Tibial artery (tissue), 4 donors: ENCODE results near the gene SPHK1.

ENCODE experiments used
- DNase-seq, 2 donors: peaks; one replicate each; pipeline ENCODE4 v3.0.0-alpha.2; 2019
- H3K27ac ChIP-seq, 2 donors: fragments of 200-600 bp; sonication (generic) in 1 of 2; 1 replicate in 1 of 2; 2 replicates in 1 of 2; pipeline ENCODE4 v1.5.1; 2018 to 2019; ENCODE audit warnings: mild to moderate bottlenecking in 1 of 2
- H3K27me3 ChIP-seq, 2 donors: fragments of 200-600 bp; sonication (generic) in 1 of 2; one replicate each; pipeline versions ENCODE4 v1.5.1 to v1.6.0; 2016 to 2019
- H3K36me3 ChIP-seq, 3 donors: fragments of 200-600 bp; sonication (generic) in 2 of 3; one replicate each; pipeline ENCODE4 v1.5.1; 2016 to 2019; ENCODE audit warnings: mild to moderate bottlenecking in 2 of 3
- H3K4me1 ChIP-seq, 4 donors: fragments of 200-600 bp; sonication (generic) in 2 of 4; 1 replicate in 3 of 4; 2 replicates in 1 of 4; pipeline ENCODE4 v1.5.1; 2016 to 2019
- H3K4me3 ChIP-seq, 2 donors: fragments of 200-600 bp; sonication (generic) in 1 of 2; 1 replicate in 1 of 2; 2 replicates in 1 of 2; pipeline ENCODE4 v1.5.1; 2018 to 2019; ENCODE audit warnings: mild to moderate bottlenecking in 2 of 2
- H3K9me3 ChIP-seq, 3 donors: fragments of 200-600 bp; sonication (generic) in 1 of 3; one replicate each; pipeline ENCODE4 v1.5.1; 2016 to 2019
- CTCF ChIP-seq, 2 experiments: fragments of 200-600 bp in 1 of 2; fragments of 450-650 bp in 1 of 2; IDR thresholded peaks; one replicate each; pipeline ENCODE4 v1.5.1; 2017 to 2019; ENCODE audit warnings: antibody characterized with exemption in 2 of 2, mild to moderate bottlenecking in 1 of 2, moderate library complexity in 1 of 2
- intact Hi-C: fragments of 100-400 bp; cut with DNase I; formaldehyde crosslinking; loops from one replicate; pipeline ENCODE4 v1.15.0; 2023; ENCODE audit warnings: low total_unique reads

The SPHK1 gene

DNA sequence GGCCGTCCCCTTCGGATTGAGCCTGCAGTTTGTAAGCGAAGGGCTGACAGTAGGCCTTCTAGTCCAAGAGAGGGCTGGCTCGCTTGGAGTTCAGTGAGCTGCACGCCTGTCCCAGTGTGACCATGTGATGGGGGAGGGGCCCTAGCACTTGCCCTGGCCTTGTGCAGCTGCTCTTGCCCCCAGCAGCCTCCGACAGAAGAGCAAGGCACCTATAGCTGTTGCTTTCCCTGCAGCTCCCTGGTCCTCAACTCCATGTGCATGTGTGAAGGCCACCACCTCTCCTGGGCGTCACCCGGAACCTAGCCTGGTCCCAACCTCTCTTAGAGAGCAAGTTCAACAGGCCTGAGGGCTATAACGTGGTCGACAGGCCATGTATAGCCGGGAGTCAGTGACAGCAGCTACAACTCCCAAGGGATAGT lies 5.6 kb downstream of the SPHK1 start:
- no peak for TF ChIP-seq CTCF (IDR thresholded peaks at IDR 0.05)
- H3K9me3 ChIP-seq, result no peaks in the 10 kb centered on the region
- H3K4me1 ChIP-seq, result peaks cover 5 to 16% (median 16%) of the 10 kb centered on the region in 4 donors
- intact Hi-C loops, result no loop called here
- H3K36me3 ChIP-seq, result peaks cover 11 to 53% (median 34%) of the 10 kb centered on the region in 3 donors
- H3K27me3 ChIP-seq, result no peaks in the 10 kb centered on the region
- DNase-seq, result no peak
- no peak overlapping the region for H3K27ac ChIP-seq
- no peak overlapping the region for H3K4me3 ChIP-seq

GRCh38 chr17:76391200-76391715 lies 6.8 kb downstream of the SPHK1 start:
- no peaks in the 10 kb centered on the region for H3K27me3 ChIP-seq
- no peaks in the 10 kb centered on the region for H3K9me3 ChIP-seq
- H3K4me3 ChIP-seq, result no peak overlapping the region
- intact Hi-C loops, result no loop called here
- no peak overlapping the region for H3K27ac ChIP-seq
- peaks cover 19 to 66% (median 46%) of the 10 kb centered on the region in 3 donors for H3K36me3 ChIP-seq
- no peak for DNase-seq
- peaks cover 0 to 4% (median 3%) of the 10 kb centered on the region in 4 donors for H3K4me1 ChIP-seq
- no peak for TF ChIP-seq CTCF (IDR thresholded peaks at IDR 0.05)

GRCh38 chr17:76394166-76394565 lies 9.8 kb downstream of the SPHK1 start:
- no peak for TF ChIP-seq CTCF (IDR thresholded peaks at IDR 0.05)
- peaks cover 33 to 95% (median 70%) of the 10 kb centered on the region in 3 donors for H3K36me3 ChIP-seq
- no peaks in the 10 kb centered on the region for H3K9me3 ChIP-seq
- H3K27ac ChIP-seq, result no peak overlapping the region
- intact Hi-C loops, result no loop called here
- no peaks in the 10 kb centered on the region for H3K4me1 ChIP-seq
- H3K27me3 ChIP-seq, result no peaks in the 10 kb centered on the region
- no peak overlapping the region for H3K4me3 ChIP-seq
- DNase-seq, result no peak

GRCh38 chr17:76395980-76396379 lies 11.6 kb downstream of the SPHK1 start:
- TF ChIP-seq CTCF (IDR thresholded peaks at IDR 0.05), result no peak
- peaks cover 41 to 97% (median 78%) of the 10 kb centered on the region in 3 donors for H3K36me3 ChIP-seq
- H3K4me3 ChIP-seq, result no peak overlapping the region
- no peaks in the 10 kb centered on the region for H3K27me3 ChIP-seq
- intact Hi-C loops, result no loop called here
- no peak overlapping the region for H3K27ac ChIP-seq
- H3K4me1 ChIP-seq, result no peaks in the 10 kb centered on the region
- H3K9me3 ChIP-seq, result no peaks in the 10 kb centered on the region
- no peak for DNase-seq

- intact Hi-C loops, result no loop called here
- H3K4me3 ChIP-seq, result no peak overlapping the region
- no peak for DNase-seq
- H3K27me3 ChIP-seq, result no peaks in the 10 kb centered on the region
- no peak overlapping the region for H3K27ac ChIP-seq
- peaks cover 45 to 97% (median 83%) of the 10 kb centered on the region in 3 donors for H3K36me3 ChIP-seq
- TF ChIP-seq CTCF (IDR thresholded peaks at IDR 0.05), result no peak
- no peaks in the 10 kb centered on the region for H3K9me3 ChIP-seq
- no peaks in the 10 kb centered on the region for H3K4me1 ChIP-seq
Measured at GRCh38 chr17:76397184-76397583, 12.8 kb downstream of the SPHK1 start.
